Thoracic aorta (tissue), 2 donors: ENCODE results near the gene CPLANE1. TPM values are rescaled to one million over a fixed set of nuclear protein-coding genes. Genes with fewer than 3 reads are reported as not detected.

Source experiments
- ATAC-seq: fragments of 150-250 bp; one replicate; pipeline ENCODE4 v1.8.0; 2017; ENCODE audit warnings: low read depth; ENCODE audit not compliant: insufficient number of reproducible peaks, low FRiP score
- DNase-seq: peaks from one replicate; pipeline ENCODE4 v3.0.0-alpha.2; 2020; ENCODE audit warnings: low spot score
- H3K27ac ChIP-seq, 2 donors: fragments of 200-600 bp; sonication (generic); 1 replicate in 1 of 2; 2 replicates in 1 of 2; pipeline ENCODE4 v1.5.1; 2016; ENCODE audit warnings: mild to moderate bottlenecking in 2 of 2, moderate library complexity in 2 of 2
- H3K27me3 ChIP-seq: fragments of 200-600 bp; sonication (generic); replicated peaks from 2 replicates; pipeline ENCODE4 v1.6.0; 2016; ENCODE audit warnings: mild to moderate bottlenecking; ENCODE audit not compliant: insufficient read depth
- H3K36me3 ChIP-seq: fragments of 200-600 bp; sonication (generic); one replicate; pipeline ENCODE4 v1.5.1; 2016
- H3K4me1 ChIP-seq, 2 donors: fragments of 200-600 bp; sonication (generic); 1 replicate in 1 of 2; 2 replicates in 1 of 2; pipeline versions ENCODE4 v1.5.1 to v1.6.0; 2016; ENCODE audit warnings: low read depth in 2 of 2, mild to moderate bottlenecking in 1 of 2; ENCODE audit not compliant: control insufficient read depth in 1 of 2
- H3K4me3 ChIP-seq: fragments of 200-600 bp; sonication (generic); 2 replicates; pipeline ENCODE4 v1.5.1; 2016; ENCODE audit warnings: mild to moderate bottlenecking
- H3K9me3 ChIP-seq: fragments of 200-600 bp; sonication (generic); 2 replicates; pipeline ENCODE4 v1.5.1; 2016
- CTCF ChIP-seq: fragments of 200-600 bp; sonication (generic); IDR thresholded peaks from one replicate; pipeline ENCODE4 v1.5.1; 2019; ENCODE audit warnings: antibody characterized with exemption
- total RNA-seq, 2 donors: library from RNA; depleted of rRNA; stranded (reverse); fragments of >200 nt; gene quantifications; one replicate each; pipeline versions ENCODE4 v1.1.0 to v1.2.3, GENCODE V29; 2016

The CPLANE1 gene
- total RNA-seq, 2 donors from 2014 or later, result 24.1 to 44.0 TPM

GRCh38 chr5:37207802-37208201 is 41.4 kb downstream of the CPLANE1 start:
- Histone ChIP-seq H3K36me3 (peaks cover 26% of the 10 kb centered on the region), H3K9me3 (no peaks in the 10 kb centered on the region), H3K4me1 (no peaks in the 10 kb centered on the region), H3K4me3 (no peak overlapping the region), H3K27me3 (no peaks in the 10 kb centered on the region), H3K27ac (no peak overlapping the region)
- DNase-seq, result no peak
- no peak for TF ChIP-seq CTCF
- no peak for ATAC-seq

- Histone ChIP-seq H3K36me3 (peaks cover 21% of the 10 kb centered on the region), H3K27ac (no peak overlapping the region), H3K9me3 (no peaks in the 10 kb centered on the region), H3K4me1 (no peaks in the 10 kb centered on the region), H3K27me3 (no peaks in the 10 kb centered on the region), H3K4me3 (no peak overlapping the region)
- ATAC-seq (no peak), DNase-seq (no peak)
- no peak for TF ChIP-seq CTCF
Observed at GRCh38 chr5:37206736-37207135, 42.4 kb downstream of the CPLANE1 start.

- Histone ChIP-seq H3K9me3 (no peaks in the 10 kb centered on the region), H3K27me3 (no peaks in the 10 kb centered on the region), H3K4me1 (no peaks in the 10 kb centered on the region), H3K27ac (no peak overlapping the region), H3K4me3 (no peak overlapping the region), H3K36me3 (peaks cover 17% of the 10 kb centered on the region)
- DNase-seq, result no peak
- no peak for TF ChIP-seq CTCF
- ATAC-seq, result no peak
Observed at GRCh38 chr5:37198842-37199241, 50.3 kb downstream of the CPLANE1 start.

- Histone ChIP-seq H3K4me3 (peak overlapping the region; percentile 12), H3K27ac (no peak overlapping the region), H3K9me3 (no peaks in the 10 kb centered on the region), H3K27me3 (no peaks in the 10 kb centered on the region), H3K4me1 (no peaks in the 10 kb centered on the region), H3K36me3 (peaks cover 14% of the 10 kb centered on the region)
- no peak for TF ChIP-seq CTCF
- no peak for ATAC-seq
- DNase-seq, result no peak
Observed at GRCh38 chr5:37198061-37198460, 51.1 kb downstream of the CPLANE1 start.

- Histone ChIP-seq H3K4me1 (no peaks in the 10 kb centered on the region), H3K27ac (no peak overlapping the region), H3K36me3 (peaks cover 18% of the 10 kb centered on the region), H3K4me3 (peak overlapping the region; percentile 12), H3K9me3 (no peaks in the 10 kb centered on the region), H3K27me3 (no peaks in the 10 kb centered on the region)
- ATAC-seq, result no peak
- TF ChIP-seq CTCF, result no peak
- DNase-seq, result no peak
Observed at GRCh38 chr5:37197340-37198050, 51.7 kb downstream of the CPLANE1 start.
